Activated naive CD4-positive, alpha-beta T cell treated with anti-CD3 and anti-CD28 coated beads for 36 hours (primary cell): ENCODE measurements around the gene ZNF397. TPM values are rescaled to one million over a fixed set of nuclear protein-coding genes. Genes with fewer than 3 reads are reported as not detected.

Source experiments
- CTCF ChIA-PET: fragments of 350-600 bp; sonication (Branson Sonifier 250); formaldehyde crosslinking; loops from one replicate; lab custom pipeline; 2021; ENCODE audit warnings: antibody characterized with exemption; lab: Charles Lee
- DNase-seq: peaks from one replicate; pipeline ENCODE4 v3.0.0-alpha.2; 2020
- H3K27ac Mint-ChIP-seq: one replicate; pipeline ENCODE4 v1.8.0; 2021; ENCODE audit warnings: mild to moderate bottlenecking, mixed read lengths
- H3K27me3 Mint-ChIP-seq: one replicate; pipeline ENCODE4 v1.8.0; 2021; ENCODE audit warnings: low read depth, mixed read lengths
- H3K36me3 Mint-ChIP-seq: one replicate; pipeline ENCODE4 v1.8.0; 2021; ENCODE audit warnings: low read depth, mixed read lengths
- H3K4me1 Mint-ChIP-seq: one replicate; pipeline ENCODE4 v1.8.0; 2021; ENCODE audit warnings: low read depth, mixed read lengths
- H3K4me3 Mint-ChIP-seq: one replicate; pipeline ENCODE4 v1.8.0; 2021; ENCODE audit warnings: mild to moderate bottlenecking, moderate library complexity, mixed read lengths
- H3K9me3 Mint-ChIP-seq: one replicate; pipeline ENCODE4 v1.8.0; 2021; ENCODE audit warnings: mixed read lengths
- intact Hi-C: fragments of 100-400 bp; cut with micrococcal nuclease; formaldehyde crosslinking; loops from one replicate; pipeline ENCODE4 v1.15.1; 2023
- total RNA-seq, 2 experiments: library from RNA; stranded (reverse); gene quantifications; one replicate each; pipeline ENCODE4 v1.2.3, GENCODE V29; 2021

The ZNF397 gene
- total RNA-seq, 2 experiments from 2014 or later, result 22.6 to 23.2 TPM

DNA sequence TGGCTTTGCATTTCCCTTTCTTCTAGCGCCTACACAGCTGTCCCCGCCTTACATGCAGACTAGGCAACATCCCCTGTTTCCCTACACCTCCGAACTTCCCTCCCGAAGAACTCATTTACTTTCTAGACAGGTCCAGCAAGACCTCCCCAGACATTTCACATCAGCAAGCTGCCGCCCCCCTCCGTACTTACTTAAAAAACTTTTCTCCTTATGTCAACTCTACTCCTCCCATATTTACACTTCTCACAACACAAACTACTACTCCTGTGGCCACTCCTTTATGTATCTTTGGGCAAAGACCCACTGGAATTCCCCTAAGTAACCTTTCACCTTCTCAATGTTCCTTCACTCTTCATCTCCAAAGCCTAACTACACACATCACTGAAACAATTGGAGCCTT is 20.4 kb upstream of the ZNF397 start:
- CTCF ChIA-PET, result interaction anchor here (2.0 kb wide), 1 partner anchor 12 kb away, joined by 4 read pairs; no protein-coding TSS in a partner anchor
- no peaks in the 10 kb centered on the region for H3K36me3 Mint-ChIP-seq
- no peaks in the 10 kb centered on the region for H3K9me3 Mint-ChIP-seq

DNA sequence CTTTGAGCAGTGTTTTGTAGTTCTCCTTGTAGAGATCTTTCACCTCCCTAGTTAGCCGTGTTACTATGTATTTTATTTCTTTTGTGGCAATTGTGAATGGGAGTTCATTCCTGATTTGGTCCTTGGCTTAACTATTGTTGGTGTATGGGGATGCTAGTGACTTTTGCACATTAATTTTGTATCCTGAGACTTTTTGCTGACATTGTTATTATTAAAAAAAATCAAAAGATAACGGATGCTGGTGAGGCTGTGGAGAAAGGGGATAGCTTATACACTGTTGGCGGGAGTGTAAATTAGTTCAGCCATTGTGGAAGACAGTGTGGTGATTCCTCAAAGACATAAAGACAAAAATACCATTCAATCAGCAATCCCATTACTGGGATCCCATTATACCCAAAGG is 17.0 kb upstream of the ZNF397 start:
- no peak for DNase-seq
- intact Hi-C loops, result no loop called here
- H3K4me3 Mint-ChIP-seq, result no peak overlapping the region
- CTCF ChIA-PET, result no interaction called here
- H3K27ac Mint-ChIP-seq, result no peak overlapping the region
- peaks cover 3% of the 10 kb centered on the region for H3K27me3 Mint-ChIP-seq
- no peaks in the 10 kb centered on the region for H3K36me3 Mint-ChIP-seq
- H3K4me1 Mint-ChIP-seq, result no peaks in the 10 kb centered on the region
- H3K9me3 Mint-ChIP-seq, result no peaks in the 10 kb centered on the region

More for the DNA sequence above, 20.4 kb upstream of the ZNF397 start:
- H3K27ac Mint-ChIP-seq, result no peak overlapping the region
- H3K4me3 Mint-ChIP-seq, result no peak overlapping the region
- no peak for DNase-seq
- no peaks in the 10 kb centered on the region for H3K4me1 Mint-ChIP-seq
- H3K27me3 Mint-ChIP-seq, result peaks cover 3% of the 10 kb centered on the region
- intact Hi-C loops, result no loop called here

GRCh38 chr18:35227254-35227653 is 13.6 kb upstream of the ZNF397 start:
- DNase-seq, result no peak
- intact Hi-C loops, result no loop called here
- no peak overlapping the region for H3K27ac Mint-ChIP-seq
- H3K4me1 Mint-ChIP-seq, result peaks cover 3% of the 10 kb centered on the region
- CTCF ChIA-PET, result no interaction called here
- H3K36me3 Mint-ChIP-seq, result no peaks in the 10 kb centered on the region
- no peaks in the 10 kb centered on the region for H3K9me3 Mint-ChIP-seq
- peaks cover 5% of the 10 kb centered on the region for H3K27me3 Mint-ChIP-seq
- no peak overlapping the region for H3K4me3 Mint-ChIP-seq

- Mint-ChIP-seq H3K27ac (no peak overlapping the region), H3K36me3 (no peaks in the 10 kb centered on the region)
Measured at GRCh38 chr18:35231052-35231451, 9.8 kb upstream of the ZNF397 start.

DNA sequence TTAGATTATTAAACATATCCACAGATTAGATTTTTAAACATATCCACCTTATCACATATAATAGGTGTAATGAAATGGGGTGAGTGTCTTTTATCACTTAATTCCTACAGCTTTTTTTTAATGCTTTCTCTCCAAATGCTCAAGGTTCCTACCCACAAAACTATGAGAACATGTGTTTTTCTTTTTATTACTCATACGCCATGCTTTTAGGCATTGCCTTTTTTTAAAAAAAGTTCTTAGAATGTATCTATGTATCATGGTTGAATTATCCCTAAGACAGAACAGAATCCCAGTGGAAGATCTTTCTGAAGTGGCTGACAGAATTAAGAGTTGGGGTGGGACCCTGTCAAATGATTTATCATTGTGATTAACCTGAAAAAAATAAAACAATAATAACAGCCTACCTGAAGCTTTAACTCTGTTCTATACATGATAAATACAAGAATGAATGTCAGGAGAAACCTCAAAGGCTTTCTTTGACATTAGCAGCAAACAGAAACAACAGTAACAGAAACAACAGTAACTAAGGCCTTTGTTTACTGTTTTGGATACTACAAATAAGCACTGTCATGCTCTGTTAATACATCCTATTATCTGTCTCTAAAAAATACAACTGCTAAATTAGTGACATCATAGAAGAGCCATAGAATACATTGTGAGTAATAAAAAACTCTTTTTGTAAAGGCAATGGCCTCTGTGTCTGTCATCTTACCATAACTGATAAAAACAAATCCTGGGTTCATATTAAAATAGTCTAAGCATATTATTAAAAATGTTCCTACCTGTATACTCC is 4.1 kb upstream of the ZNF397 start:
- H3K4me3 Mint-ChIP-seq, result no peak overlapping the region
- no peaks in the 10 kb centered on the region for H3K27me3 Mint-ChIP-seq
- CTCF ChIA-PET, result interaction anchor here (0.6 to 0.9 kb wide), 3 partner anchors 14 to 167 kb away, joined by 3 to 5 read pairs (median 3); no protein-coding TSS in a partner anchor
- H3K4me1 Mint-ChIP-seq, result peaks cover 7% of the 10 kb centered on the region
- no peak for DNase-seq
- intact Hi-C loops, result no loop called here
- no peaks in the 10 kb centered on the region for H3K9me3 Mint-ChIP-seq
- no peak overlapping the region for H3K27ac Mint-ChIP-seq
- no peaks in the 10 kb centered on the region for H3K36me3 Mint-ChIP-seq

More at GRCh38 chr18:35231052-35231451, 9.8 kb upstream of the ZNF397 start:
- DNase-seq, result peak; percentile 88
- intact Hi-C loops, result loop anchor here (1.0 to 2.0 kb wide), 5 partner anchors 113 to 224 kb away; partner anchors contain the start of gene ZNF24
- H3K4me1 Mint-ChIP-seq, result peaks cover 3% of the 10 kb centered on the region
- H3K27me3 Mint-ChIP-seq, result peaks cover 3% of the 10 kb centered on the region
- H3K4me3 Mint-ChIP-seq, result peak overlapping the region; percentile 56
- no peaks in the 10 kb centered on the region for H3K9me3 Mint-ChIP-seq
- CTCF ChIA-PET, result interaction anchor here (0.6 to 2.4 kb wide), 15 partner anchors 9 to 372 kb away, joined by 3 to 17 read pairs (median 3); partner anchors contain the start of gene ZNF24

- peaks cover 20% of the 10 kb centered on the region for H3K36me3 Mint-ChIP-seq
- DNase-seq, result no peak
- H3K9me3 Mint-ChIP-seq, result peaks cover 6% of the 10 kb centered on the region
- no peaks in the 10 kb centered on the region for H3K27me3 Mint-ChIP-seq
- H3K4me1 Mint-ChIP-seq, result peaks cover 27% of the 10 kb centered on the region
- CTCF ChIA-PET, result interaction anchor here (0.9 to 1.5 kb wide), 5 partner anchors 8 to 213 kb away, joined by 3 to 5 read pairs (median 4); no protein-coding TSS in a partner anchor
- H3K27ac Mint-ChIP-seq, result no peak overlapping the region
- intact Hi-C loops, result no loop called here
- no peak overlapping the region for H3K4me3 Mint-ChIP-seq
Measured at GRCh38 chr18:35239314-35239713, 1.5 kb upstream of the ZNF397 start.

GRCh38 chr18:35241448-35241804 is 592 bp downstream of the ZNF397 start:
- CTCF ChIA-PET, result interaction anchor here (1.0 kb wide), 1 partner anchor 216 kb away, joined by 3 read pairs; no protein-coding TSS in a partner anchor
- intact Hi-C loops, result loop anchor here (2.0 kb wide), 3 partner anchors 113 to 375 kb away; partner anchors contain the start of gene INO80C
- peak overlapping the region; percentile 99 for H3K27ac Mint-ChIP-seq
- peak overlapping the region; percentile 94 for H3K4me3 Mint-ChIP-seq
- H3K9me3 Mint-ChIP-seq, result peaks cover 21% of the 10 kb centered on the region
- peaks cover 41% of the 10 kb centered on the region for H3K4me1 Mint-ChIP-seq
- no peak for DNase-seq
- peaks cover 41% of the 10 kb centered on the region for H3K36me3 Mint-ChIP-seq
- H3K27me3 Mint-ChIP-seq, result no peaks in the 10 kb centered on the region

GRCh38 chr18:35242426-35242825 is 1.6 kb downstream of the ZNF397 start:
- CTCF ChIA-PET, result interaction anchor here (0.6 to 1.4 kb wide), 3 partner anchors 13 to 113 kb away, joined by 3 to 4 read pairs (median 4); no protein-coding TSS in a partner anchor
- Mint-ChIP-seq H3K27ac (no peak overlapping the region), H3K4me3 (no peak overlapping the region), H3K27me3 (no peaks in the 10 kb centered on the region), H3K36me3 (peaks cover 51% of the 10 kb centered on the region), H3K4me1 (peaks cover 41% of the 10 kb centered on the region), H3K9me3 (peaks cover 23% of the 10 kb centered on the region)
- no peak for DNase-seq
- intact Hi-C loops, result no loop called here

GRCh38 chr18:35244671-35245070 is 3.8 kb downstream of the ZNF397 start:
- intact Hi-C loops, result no loop called here
- Mint-ChIP-seq H3K27me3 (no peaks in the 10 kb centered on the region), H3K27ac (peak overlapping the region; percentile 25), H3K4me3 (no peak overlapping the region), H3K4me1 (peaks cover 37% of the 10 kb centered on the region), H3K36me3 (peaks cover 71% of the 10 kb centered on the region), H3K9me3 (peaks cover 23% of the 10 kb centered on the region)
- DNase-seq, result no peak
- CTCF ChIA-PET, result no interaction called here

DNA sequence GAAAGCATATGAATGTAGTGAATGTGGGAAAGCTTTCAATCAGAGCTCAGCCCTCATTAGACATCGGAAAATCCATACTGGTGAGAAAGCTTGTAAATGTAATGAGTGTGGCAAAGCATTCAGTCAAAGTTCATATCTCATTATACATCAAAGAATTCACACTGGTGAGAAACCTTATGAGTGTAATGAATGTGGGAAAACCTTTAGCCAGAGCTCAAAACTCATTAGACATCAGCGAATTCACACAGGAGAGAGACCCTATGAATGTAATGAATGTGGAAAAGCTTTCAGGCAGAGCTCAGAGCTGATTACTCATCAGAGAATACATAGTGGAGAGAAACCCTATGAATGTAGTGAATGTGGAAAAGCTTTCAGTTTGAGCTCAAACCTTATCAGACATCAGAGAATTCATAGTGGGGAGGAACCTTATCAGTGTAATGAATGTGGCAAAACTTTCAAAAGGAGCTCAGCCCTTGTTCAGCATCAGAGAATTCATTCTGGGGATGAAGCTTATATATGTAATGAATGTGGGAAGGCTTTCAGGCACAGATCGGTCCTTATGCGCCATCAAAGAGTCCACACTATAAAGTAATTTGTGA is 5.0 kb downstream of the ZNF397 start:
- intact Hi-C loops, result no loop called here
- peaks cover 23% of the 10 kb centered on the region for H3K9me3 Mint-ChIP-seq
- no peaks in the 10 kb centered on the region for H3K27me3 Mint-ChIP-seq
- DNase-seq, result no peak
- H3K4me1 Mint-ChIP-seq, result peaks cover 37% of the 10 kb centered on the region
- no peak overlapping the region for H3K4me3 Mint-ChIP-seq
- H3K27ac Mint-ChIP-seq, result no peak overlapping the region
- CTCF ChIA-PET, result interaction anchor here (0.5 to 1.2 kb wide), 2 partner anchors 14 to 252 kb away, joined by 3 to 4 read pairs; no protein-coding TSS in a partner anchor
- peaks cover 81% of the 10 kb centered on the region for H3K36me3 Mint-ChIP-seq

DNA sequence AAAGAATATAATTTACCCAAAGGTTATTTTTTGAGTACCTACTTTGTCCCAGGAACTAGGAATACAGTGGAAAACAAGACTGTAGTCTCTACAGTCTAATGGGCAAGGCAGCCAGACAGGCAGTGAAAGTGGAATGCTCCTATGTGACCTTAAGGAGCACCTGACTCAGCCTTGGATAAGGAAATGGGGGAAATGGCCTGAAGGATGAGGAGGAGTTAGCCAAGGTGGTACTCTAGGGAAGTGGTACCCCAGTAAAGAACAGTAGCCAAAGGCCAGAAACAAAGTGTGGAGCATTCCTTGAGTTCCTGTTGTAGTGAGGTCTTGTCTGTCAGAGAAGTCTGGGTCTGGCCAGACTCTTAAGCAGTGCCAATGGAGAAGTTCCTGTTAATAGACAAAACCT is 6.0 kb downstream of the ZNF397 start:
- Mint-ChIP-seq H3K4me1 (peaks cover 37% of the 10 kb centered on the region), H3K9me3 (peaks cover 27% of the 10 kb centered on the region), H3K27me3 (no peaks in the 10 kb centered on the region), H3K4me3 (no peak overlapping the region), H3K27ac (no peak overlapping the region), H3K36me3 (peaks cover 90% of the 10 kb centered on the region)
- CTCF ChIA-PET, result no interaction called here
- DNase-seq, result no peak
- intact Hi-C loops, result no loop called here

- Mint-ChIP-seq H3K36me3 (peaks cover 95% of the 10 kb centered on the region), H3K4me3 (no peak overlapping the region), H3K27ac (no peak overlapping the region), H3K4me1 (peaks cover 30% of the 10 kb centered on the region), H3K27me3 (no peaks in the 10 kb centered on the region), H3K9me3 (peaks cover 33% of the 10 kb centered on the region)
- CTCF ChIA-PET, result no interaction called here
- DNase-seq, result no peak
- intact Hi-C loops, result no loop called here
Measured at GRCh38 chr18:35247412-35248249, 6.8 kb downstream of the ZNF397 start.
